SU-DHL-6 (cell line): ENCODE measurements around the gene DOK4.

Experiments used
- EZH2phosphoT487 ChIP-seq: fragments of 200-600 bp; sonication (generic), shearing (Covaris generic); conservative IDR thresholded peaks from 2 replicates; pipeline ENCODE4 v1.6.1; 2018; ENCODE audit warnings: mild to moderate bottlenecking, antibody characterized with exemption, low read length, moderate library complexity, mixed read lengths
- TF ChIP-seq, protein P1 (sequence below): fragments of 200-600 bp; sonication (generic); IDR thresholded peaks from one replicate; pipeline ENCODE4 v1.5.1; 2017; ENCODE audit warnings: antibody characterized with exemption, mild to moderate bottlenecking, low read length, moderate library complexity; ENCODE audit not compliant: insufficient read depth, poor library complexity, severe bottlenecking

DNA sequence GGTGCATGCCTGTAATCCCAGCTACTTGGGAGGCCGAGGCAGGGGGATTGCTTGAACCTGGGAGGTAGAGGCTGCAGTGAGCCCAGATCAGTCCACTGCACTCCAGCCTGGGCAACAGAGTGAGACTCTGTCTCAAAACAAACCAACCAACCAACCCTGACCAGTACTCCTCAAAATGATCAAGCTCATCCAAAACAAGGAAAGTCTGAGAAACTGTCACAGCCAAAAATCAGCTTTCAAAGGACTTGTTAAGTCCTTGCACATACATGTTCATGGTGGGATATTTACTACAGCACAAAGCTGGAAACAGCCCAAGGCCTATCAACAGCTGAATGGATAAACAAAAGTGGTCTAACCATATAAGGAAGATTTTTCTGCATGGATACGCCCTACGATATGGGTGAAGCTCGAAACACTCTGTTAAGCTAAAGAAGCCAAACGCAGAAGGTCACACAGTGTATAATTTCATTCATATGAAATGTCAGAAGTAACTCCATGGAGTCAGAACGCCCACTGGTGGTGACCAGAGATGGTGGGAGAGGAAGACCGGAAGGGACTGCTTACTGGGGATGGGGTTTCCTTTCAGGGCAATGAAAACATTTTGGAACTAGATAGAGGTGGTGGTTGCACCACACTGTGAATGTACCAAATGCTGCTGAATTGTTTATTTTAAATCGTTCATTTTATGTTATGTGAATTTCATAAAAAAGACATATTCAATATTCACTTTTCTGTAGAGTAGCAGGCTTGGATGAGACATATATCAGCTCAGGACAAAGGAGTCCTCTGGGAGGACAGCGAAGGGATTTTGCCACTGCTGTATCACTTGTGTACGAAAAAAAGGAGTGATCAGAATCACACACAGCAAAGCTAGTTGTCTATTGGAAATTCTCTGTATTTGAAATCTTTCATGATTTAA lies 64.0 kb downstream of the DOK4 start:
- TF ChIP-seq, protein P1, sequence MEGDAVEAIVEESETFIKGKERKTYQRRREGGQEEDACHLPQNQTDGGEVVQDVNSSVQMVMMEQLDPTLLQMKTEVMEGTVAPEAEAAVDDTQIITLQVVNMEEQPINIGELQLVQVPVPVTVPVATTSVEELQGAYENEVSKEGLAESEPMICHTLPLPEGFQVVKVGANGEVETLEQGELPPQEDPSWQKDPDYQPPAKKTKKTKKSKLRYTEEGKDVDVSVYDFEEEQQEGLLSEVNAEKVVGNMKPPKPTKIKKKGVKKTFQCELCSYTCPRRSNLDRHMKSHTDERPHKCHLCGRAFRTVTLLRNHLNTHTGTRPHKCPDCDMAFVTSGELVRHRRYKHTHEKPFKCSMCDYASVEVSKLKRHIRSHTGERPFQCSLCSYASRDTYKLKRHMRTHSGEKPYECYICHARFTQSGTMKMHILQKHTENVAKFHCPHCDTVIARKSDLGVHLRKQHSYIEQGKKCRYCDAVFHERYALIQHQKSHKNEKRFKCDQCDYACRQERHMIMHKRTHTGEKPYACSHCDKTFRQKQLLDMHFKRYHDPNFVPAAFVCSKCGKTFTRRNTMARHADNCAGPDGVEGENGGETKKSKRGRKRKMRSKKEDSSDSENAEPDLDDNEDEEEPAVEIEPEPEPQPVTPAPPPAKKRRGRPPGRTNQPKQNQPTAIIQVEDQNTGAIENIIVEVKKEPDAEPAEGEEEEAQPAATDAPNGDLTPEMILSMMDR = no peak
- no peak for TF ChIP-seq EZH2phosphoT487
